ENCODE data around the gene EDC4.
"Not testable (repeated sequence)": the region's sequence is repeated elsewhere in the genome, so short reads cannot be mapped to it uniquely, and the experiment has no call there.

The EDC4 gene

DNA sequence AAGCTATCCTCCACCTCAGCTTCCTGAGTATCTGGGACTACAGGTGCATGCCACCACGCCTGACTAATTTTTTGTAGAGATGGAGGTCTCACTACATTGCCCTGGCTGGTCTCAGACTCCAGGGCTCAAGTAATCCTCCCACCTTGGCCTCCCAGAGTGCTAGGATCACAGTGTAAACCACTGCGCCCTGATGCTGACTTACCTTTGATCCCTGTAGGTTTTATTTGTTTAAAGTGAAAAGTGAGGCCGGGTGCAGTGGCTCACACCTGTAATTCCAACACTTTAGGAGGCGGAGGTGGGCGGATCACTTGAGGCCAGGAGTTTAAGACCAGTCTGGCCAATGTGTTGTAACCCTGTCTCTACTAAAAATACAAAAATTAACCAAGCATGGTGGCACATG lies 28.9 kb downstream of the EDC4 start:
- peaks cover 59% of the 10 kb centered on the region for H3K36me3 ChIP-seq
- no peaks in the 10 kb centered on the region for H3K9me3 ChIP-seq
- peaks cover 79% of the 10 kb centered on the region for H4K20me1 ChIP-seq
- no peak overlapping the region for H3K27ac ChIP-seq
- no peak for TF ChIP-seq Cebpa-rat (IDR thresholded peaks at IDR 0.05)
- no peak overlapping the region for H3K4me2 ChIP-seq
- no peak overlapping the region for H3K9ac ChIP-seq
- no peaks in the 10 kb centered on the region for H3K27me3 ChIP-seq
- H3K4me1 ChIP-seq = no peaks in the 10 kb centered on the region
- no peak overlapping the region for H3K4me3 ChIP-seq

DNA sequence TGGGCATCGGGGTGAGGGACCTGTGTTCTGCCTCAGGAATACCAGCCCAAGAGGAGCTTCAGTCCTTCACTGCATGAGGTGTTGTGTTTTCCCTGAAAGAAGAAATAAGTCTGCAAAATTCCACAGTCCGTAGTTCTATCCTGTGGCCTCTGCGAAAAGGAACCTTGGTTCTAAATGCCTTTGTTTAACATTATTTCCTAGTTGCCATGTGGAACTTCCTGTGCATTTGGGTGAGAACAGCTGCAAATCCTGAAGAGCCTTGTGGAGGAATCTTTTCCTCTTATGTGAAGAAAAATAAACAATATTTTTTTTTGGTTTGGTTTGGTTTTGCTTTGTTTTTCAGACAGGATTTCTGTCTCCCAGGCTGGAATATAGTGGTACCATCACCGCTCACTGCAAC lies 30.0 kb downstream of the EDC4 start:
- Histone ChIP-seq H3K9me3 (no peaks in the 10 kb centered on the region), H3K27ac (no peak overlapping the region), H3K4me3 (no peak overlapping the region), H3K4me1 (no peaks in the 10 kb centered on the region), H3K36me3 (peaks cover 53% of the 10 kb centered on the region), H4K20me1 (peaks cover 68% of the 10 kb centered on the region), H3K27me3 (no peaks in the 10 kb centered on the region), H3K4me2 (no peak overlapping the region), H3K9ac (no peak overlapping the region)
- no peak for TF ChIP-seq Cebpa-rat (IDR thresholded peaks at IDR 0.05)

GRCh38 chr16:67907397-67908180 lies 34.7 kb downstream of the EDC4 start:
- H3K4me1 ChIP-seq = peaks cover 21% of the 10 kb centered on the region
- no peak overlapping the region for H3K9ac ChIP-seq
- TF ChIP-seq Cebpa-rat (IDR thresholded peaks at IDR 0.05) = no peak
- H3K27ac ChIP-seq = no peak overlapping the region
- H3K9me3 ChIP-seq = no peaks in the 10 kb centered on the region
- H3K4me3 ChIP-seq = no peak overlapping the region
- H3K27me3 ChIP-seq = no peaks in the 10 kb centered on the region
- H3K36me3 ChIP-seq = peaks cover 72% of the 10 kb centered on the region
- peaks cover 65% of the 10 kb centered on the region for H4K20me1 ChIP-seq
- H3K4me2 ChIP-seq = no peak overlapping the region

DNA sequence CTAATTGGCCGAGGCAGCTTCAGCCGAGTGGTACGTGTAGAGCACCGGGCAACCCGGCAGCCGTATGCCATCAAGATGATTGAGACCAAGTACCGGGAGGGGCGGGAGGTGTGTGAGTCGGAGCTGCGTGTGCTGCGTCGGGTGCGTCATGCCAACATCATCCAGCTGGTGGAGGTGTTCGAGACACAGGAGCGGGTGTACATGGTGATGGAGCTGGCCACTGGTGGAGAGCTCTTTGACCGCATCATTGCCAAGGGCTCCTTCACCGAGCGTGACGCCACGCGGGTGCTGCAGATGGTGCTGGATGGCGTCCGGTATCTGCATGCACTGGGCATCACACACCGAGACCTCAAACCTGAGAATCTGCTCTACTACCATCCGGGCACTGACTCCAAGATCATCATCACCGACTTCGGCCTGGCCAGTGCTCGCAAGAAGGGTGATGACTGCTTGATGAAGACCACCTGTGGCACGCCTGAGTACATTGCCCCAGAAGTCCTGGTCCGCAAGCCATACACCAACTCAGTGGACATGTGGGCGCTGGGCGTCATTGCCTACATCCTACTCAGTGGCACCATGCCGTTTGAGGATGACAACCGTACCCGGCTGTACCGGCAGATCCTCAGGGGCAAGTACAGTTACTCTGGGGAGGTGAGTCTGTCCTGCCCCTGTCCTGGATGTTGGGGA lies 36.3 kb downstream of the EDC4 start:
- peak overlapping the region; percentile 29; the same call in 1 of the 2 replicates for H3K4me2 ChIP-seq
- no peaks in the 10 kb centered on the region for H3K27me3 ChIP-seq
- no peak for TF ChIP-seq Cebpa-rat (IDR thresholded peaks at IDR 0.05)
- H3K4me1 ChIP-seq = peaks cover 21% of the 10 kb centered on the region
- H3K4me3 ChIP-seq = no peak overlapping the region
- H3K9me3 ChIP-seq = no peaks in the 10 kb centered on the region
- H4K20me1 ChIP-seq = peaks cover 54% of the 10 kb centered on the region
- H3K27ac ChIP-seq = no peak overlapping the region
- peak overlapping the region; percentile 30; the same call in 1 of the 2 replicates for H3K9ac ChIP-seq
- peaks cover 65% of the 10 kb centered on the region for H3K36me3 ChIP-seq

DNA sequence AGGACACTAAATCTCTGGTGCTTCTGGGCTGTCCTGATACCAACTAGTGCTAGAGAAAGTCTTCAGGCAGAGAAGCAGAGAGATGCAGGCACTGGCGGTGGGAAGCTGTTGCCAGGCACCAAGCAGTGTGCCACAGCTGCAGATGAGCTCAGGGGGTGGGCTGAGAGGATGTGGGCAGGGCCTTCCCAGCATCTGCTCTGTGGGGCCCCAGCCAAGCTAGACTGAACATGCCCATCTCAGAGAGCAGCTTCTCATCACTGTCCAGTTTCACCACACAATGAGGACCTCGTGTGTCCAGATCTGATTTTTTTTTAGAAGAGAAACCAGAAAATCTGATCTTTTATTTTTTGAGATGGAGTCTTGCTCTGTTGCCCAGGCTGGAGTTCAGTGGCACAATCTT lies 37.3 kb downstream of the EDC4 start:
- Histone ChIP-seq H3K9me3 (no peaks in the 10 kb centered on the region), H3K4me3 (no peak overlapping the region), H3K4me2 (peak overlapping the region; percentile 29), H4K20me1 (peaks cover 63% of the 10 kb centered on the region), H3K27ac (no peak overlapping the region), H3K27me3 (no peaks in the 10 kb centered on the region), H3K9ac (peak overlapping the region; percentile 30; the same call in 1 of the 2 replicates), H3K4me1 (peaks cover 21% of the 10 kb centered on the region), H3K36me3 (peaks cover 70% of the 10 kb centered on the region)
- no peak for TF ChIP-seq Cebpa-rat (IDR thresholded peaks at IDR 0.05)

GRCh38 chr16:67914758-67915495 lies 42.1 kb downstream of the EDC4 start:
- Histone ChIP-seq H3K9ac (no peak overlapping the region), H3K36me3 (peaks cover 86% of the 10 kb centered on the region), H3K4me2 (no peak overlapping the region), H3K4me3 (no peak overlapping the region), H3K27ac (no peak overlapping the region), H3K27me3 (no peaks in the 10 kb centered on the region), H3K4me1 (peaks cover 32% of the 10 kb centered on the region), H4K20me1 (peaks cover 85% of the 10 kb centered on the region), H3K9me3 (no peaks in the 10 kb centered on the region)
- TF ChIP-seq Cebpa-rat (IDR thresholded peaks at IDR 0.05) = no peak

- H3K4me3 ChIP-seq, H3K4me2 ChIP-seq, H3K9ac ChIP-seq, H3K27me3 ChIP-seq, H3K27ac ChIP-seq, H3K9me3 ChIP-seq: not testable (repeated sequence)
- H4K20me1 ChIP-seq = peaks cover 85% of the 10 kb centered on the region
- peaks cover 32% of the 10 kb centered on the region for H3K4me1 ChIP-seq
- peaks cover 84% of the 10 kb centered on the region for H3K36me3 ChIP-seq
Observed at GRCh38 chr16:67915496-67915769, 42.6 kb downstream of the EDC4 start.

DNA sequence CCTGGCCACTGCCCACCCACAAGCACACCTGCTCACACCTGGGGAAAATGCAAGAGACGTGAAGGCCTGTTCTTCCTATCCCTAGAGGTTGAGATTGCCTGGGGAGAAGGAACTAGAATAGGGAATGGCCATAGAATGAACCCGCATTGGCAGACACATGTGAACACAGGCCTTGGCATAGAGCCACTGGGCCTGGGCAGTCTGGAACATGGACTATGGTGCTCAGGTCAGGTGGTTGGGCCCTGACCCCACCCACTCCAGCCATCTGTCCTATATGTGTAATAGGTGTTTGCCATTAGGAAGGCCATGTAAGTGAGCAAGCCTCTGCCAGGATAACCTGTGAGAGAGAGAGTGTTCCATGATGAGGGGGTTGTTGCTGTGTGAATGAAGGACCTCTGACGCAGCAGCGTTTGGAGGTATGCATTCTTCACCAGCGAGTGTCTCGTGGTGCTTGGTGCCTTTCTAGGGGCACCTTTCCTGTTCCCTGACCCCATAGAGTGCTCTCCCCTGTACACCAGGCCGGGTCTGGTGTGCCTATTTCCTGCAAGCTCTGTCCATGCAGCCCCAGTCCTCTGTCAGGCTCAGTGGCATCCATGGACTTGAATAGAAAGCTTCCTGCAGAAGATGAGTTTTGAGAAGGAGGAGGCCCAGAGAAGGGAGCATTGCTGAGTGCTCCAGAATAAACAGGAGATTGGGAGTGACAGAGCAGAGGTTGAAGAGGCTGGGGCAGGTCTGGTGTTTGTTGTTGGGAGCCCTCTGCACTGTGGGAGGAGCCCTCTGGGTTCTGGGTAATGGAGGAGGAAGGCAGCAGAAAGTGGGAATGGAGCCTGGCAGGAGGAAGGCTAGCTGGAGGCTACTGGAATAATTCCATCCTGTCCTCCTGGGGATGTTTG lies 43.2 kb downstream of the EDC4 start:
- no peak overlapping the region for H3K9ac ChIP-seq
- no peaks in the 10 kb centered on the region for H3K9me3 ChIP-seq
- no peak for TF ChIP-seq Cebpa-rat (IDR thresholded peaks at IDR 0.05)
- H3K27ac ChIP-seq = no peak overlapping the region
- H3K27me3 ChIP-seq = no peaks in the 10 kb centered on the region
- no peak overlapping the region for H3K4me3 ChIP-seq
- peaks cover 78% of the 10 kb centered on the region for H3K36me3 ChIP-seq
- peaks cover 32% of the 10 kb centered on the region for H3K4me1 ChIP-seq
- H4K20me1 ChIP-seq = peaks cover 85% of the 10 kb centered on the region
- H3K4me2 ChIP-seq = no peak overlapping the region

DNA sequence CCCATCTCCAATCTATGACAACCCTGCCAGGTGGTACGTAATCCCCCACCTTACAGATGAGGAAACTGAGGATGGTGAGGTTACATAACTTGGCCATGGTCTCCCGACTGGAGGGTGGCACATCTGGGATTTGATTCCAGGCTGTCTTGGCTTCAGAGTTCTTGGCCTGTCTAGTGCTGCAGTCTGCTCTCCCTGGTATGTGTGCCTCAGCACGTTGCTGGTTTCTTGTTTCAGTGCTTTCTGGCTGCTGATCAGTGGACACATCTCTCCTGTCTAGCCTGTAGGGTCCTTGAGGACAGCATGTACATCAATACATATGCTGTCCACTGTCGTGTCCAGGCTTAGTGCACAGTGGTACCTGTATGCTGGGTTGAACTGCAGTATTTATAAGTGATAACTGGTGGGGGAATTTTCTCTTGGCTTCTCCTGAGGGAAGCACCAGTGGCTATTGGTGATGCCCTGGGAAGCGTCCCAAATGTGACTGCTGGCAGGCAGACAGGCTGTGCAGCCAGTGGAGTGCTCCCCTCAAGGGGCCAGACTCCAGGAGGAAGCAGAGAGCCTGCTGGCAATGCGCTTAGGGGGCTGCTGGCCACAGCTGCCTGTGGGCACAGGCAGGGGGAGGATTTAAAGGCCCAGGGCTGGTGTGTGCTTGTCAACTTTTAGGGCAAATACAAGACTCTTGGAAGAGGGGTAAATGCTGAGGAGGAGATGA lies 44.4 kb downstream of the EDC4 start:
- no peak overlapping the region for H3K27ac ChIP-seq
- H3K9ac ChIP-seq = peak overlapping the region; percentile 35; the same call in 1 of the 2 replicates
- H3K9me3 ChIP-seq = no peaks in the 10 kb centered on the region
- peaks cover 85% of the 10 kb centered on the region for H4K20me1 ChIP-seq
- H3K27me3 ChIP-seq = no peaks in the 10 kb centered on the region
- peaks cover 69% of the 10 kb centered on the region for H3K36me3 ChIP-seq
- no peak overlapping the region for H3K4me3 ChIP-seq
- H3K4me1 ChIP-seq = peaks cover 42% of the 10 kb centered on the region
- no peak overlapping the region for H3K4me2 ChIP-seq
- no peak for TF ChIP-seq Cebpa-rat (IDR thresholded peaks at IDR 0.05)
